WI38 (cell line): ENCODE data around the gene BRINP3.

ENCODE experiments used
- H3K4me3 ChIP-seq: 2 replicates; pipeline ENCODE4 v1.5.1; 2011; ENCODE audit warnings: low read depth, mild to moderate bottlenecking, control low read depth, low read length
- CTCF ChIP-seq: IDR thresholded peaks from 2 replicates; pipeline ENCODE4 v1.5.1; 2012; ENCODE audit warnings: low read depth, mild to moderate bottlenecking, control low read depth, low read length

The BRINP3 gene

GRCh38 chr1:190095596-190095995 lies 382.1 kb downstream of the BRINP3 start:
- no peak overlapping the region for H3K4me3 ChIP-seq
- TF ChIP-seq CTCF, result no peak

GRCh38 chr1:190084552-190084951 lies 393.1 kb downstream of the BRINP3 start:
- H3K4me3 ChIP-seq, result no peak overlapping the region
- no peak for TF ChIP-seq CTCF

- TF ChIP-seq CTCF, result no peak
- H3K4me3 ChIP-seq, result no peak overlapping the region
Observed at GRCh38 chr1:190068304-190068703, 409.4 kb downstream of the BRINP3 start.

- TF ChIP-seq CTCF, result no peak
Observed at GRCh38 chr1:190067592-190067991, 410.1 kb downstream of the BRINP3 start.

GRCh38 chr1:190066011-190066410 lies 411.7 kb downstream of the BRINP3 start:
- TF ChIP-seq CTCF, result no peak
- no peak overlapping the region for H3K4me3 ChIP-seq

More at GRCh38 chr1:190067592-190067991, 410.1 kb downstream of the BRINP3 start:
- no peak overlapping the region for H3K4me3 ChIP-seq

GRCh38 chr1:190049314-190049713 lies 428.4 kb downstream of the BRINP3 start:
- no peak for TF ChIP-seq CTCF
- H3K4me3 ChIP-seq, result no peak overlapping the region
